GOT3 (cell line): Measurements from ENCODE around the gene KRTAP10-7.
"Not testable (repeated sequence)": the region's sequence is repeated elsewhere in the genome, so short reads cannot be mapped to it uniquely, and the experiment has no call there.

Experiments
- DNase-seq: peaks from one replicate; lab custom pipeline; 2025; ENCODE audit warnings: mixed read lengths; lab: John Stamatoyannopoulos, UW

Gene KRTAP10-7

DNA sequence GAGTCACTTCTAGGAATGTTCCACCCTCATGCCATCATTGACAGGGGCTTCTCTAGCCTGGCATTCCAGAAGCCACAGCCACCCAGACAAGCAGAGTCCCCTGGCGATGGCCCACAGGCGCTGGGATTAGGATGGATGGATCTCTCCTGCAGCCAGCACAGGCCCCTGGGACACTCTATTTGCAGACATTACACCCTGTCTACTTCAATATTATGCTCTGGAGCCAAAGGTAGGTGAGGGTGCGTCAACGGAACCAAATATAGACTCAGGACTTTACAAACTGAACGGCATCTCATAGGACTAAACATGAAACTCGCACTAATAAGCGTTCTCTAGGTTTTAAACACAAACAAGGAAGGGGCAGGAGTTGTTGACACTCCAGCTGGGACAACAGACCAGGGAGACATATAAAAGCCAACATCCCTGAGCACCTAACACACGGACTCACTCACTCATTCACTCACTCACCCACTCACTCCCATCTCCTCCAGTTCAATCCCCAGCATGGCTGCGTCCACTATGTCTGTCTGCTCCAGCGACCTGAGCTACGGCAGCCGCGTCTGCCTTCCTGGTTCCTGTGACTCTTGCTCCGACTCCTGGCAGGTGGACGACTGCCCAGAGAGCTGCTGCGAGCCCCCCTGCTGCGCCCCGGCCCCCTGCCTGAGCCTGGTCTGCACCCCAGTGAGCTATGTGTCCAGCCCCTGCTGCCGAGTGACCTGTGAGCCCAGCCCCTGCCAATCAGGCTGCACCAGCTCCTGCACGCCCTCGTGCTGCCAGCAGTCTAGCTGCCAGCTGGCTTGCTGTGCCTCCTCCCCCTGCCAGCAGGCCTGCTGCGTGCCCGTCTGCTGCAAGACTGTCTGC, at the start of gene KRTAP10-7:
Gene KRTAP10-7, plus strand, starts transcription at position 480 of the 861 bp plus-strand sequence. Its CDS starts 25 bp downstream, at position 505.
- DNase-seq, result not testable (repeated sequence)

DNA sequence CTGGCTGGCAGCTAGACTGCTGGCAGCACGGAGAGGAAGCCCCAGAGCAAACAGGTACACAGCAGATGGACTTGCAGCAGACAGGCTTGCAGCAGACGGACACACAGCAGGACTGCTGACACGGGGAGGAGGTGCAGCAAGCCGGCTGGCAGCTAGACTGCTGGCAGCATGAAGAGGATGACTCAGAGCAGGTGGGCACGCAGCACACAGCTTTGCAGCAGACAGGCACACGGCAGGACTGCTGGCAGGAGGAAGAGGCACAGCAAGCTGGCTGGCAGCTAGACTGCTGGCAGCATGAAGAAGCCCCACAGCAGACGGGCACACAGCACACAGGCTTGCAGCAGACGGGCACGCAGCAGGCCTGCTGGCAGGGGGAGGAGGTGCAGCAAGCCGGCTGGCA, 49.6 kb upstream of the KRTAP10-7 start:
- no peak for DNase-seq

- no peak for DNase-seq
Measured at GRCh38 chr21:44551340-44551961, 48.9 kb upstream of the KRTAP10-7 start, which contains the start of gene KRTAP10-2. KRTAP10-2 (minus strand) TSS chr21:44551505; CDS start chr21:44551458, 47 bp downstream.

DNA sequence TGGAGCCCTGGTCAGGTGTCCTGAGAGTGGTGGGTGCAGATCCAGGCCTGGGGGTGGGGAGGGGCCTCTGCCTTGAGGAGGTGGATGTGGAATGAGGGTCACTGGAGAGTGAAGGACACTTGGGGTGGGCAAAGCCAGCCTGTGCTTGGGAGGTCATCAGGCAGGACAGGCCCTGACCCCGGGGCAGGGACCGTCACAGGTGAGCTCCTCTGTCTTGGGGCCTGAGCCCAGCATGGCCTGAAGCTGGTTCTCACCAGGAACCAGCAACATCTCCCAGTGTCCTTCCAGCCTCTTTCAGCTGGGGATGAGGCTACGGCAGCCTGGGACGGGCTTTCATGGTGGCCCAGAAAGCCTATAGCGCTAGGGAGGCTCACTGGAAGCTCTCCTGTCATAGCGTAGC, 48.3 kb upstream of the KRTAP10-7 start:
- DNase-seq, result no peak

- no peak for DNase-seq
Measured at GRCh38 chr21:44552681-44553080, 47.7 kb upstream of the KRTAP10-7 start.

DNA sequence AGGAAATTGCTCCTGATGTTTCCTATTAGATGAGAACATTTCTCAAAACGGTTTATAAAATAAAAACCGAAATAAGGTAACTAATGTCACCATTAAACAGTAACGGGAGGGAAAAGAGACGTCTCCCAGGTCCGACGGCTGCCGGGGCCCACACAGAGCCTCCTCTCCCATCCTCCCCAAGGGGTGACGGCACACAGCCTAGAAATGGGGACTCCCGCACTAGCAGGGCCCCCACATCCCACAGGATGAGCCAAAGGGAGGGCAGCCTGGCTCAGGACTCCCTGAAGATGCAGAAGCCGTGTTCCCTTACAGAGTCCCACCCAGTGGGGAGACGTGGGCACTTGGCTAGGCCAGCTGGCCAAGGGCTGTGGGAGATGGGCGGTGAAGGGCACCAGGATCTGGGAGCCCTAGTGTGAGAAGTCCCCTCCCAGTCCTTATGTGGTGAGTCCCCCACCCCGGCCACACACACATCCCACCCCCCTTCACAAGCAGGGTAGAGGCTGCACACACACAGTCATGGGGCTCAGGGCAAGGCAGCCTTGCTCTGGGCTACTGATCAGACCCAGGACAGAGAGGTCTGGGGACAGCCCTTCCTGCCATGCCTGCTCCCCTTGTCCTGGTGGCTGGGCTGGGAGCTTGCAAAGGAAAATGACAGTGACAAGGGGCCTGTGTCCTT, 45.1 kb upstream of the KRTAP10-7 start:
- DNase-seq, result no peak

- no peak for DNase-seq
Measured at GRCh38 chr21:44556879-44557278, 43.5 kb upstream of the KRTAP10-7 start.

DNA sequence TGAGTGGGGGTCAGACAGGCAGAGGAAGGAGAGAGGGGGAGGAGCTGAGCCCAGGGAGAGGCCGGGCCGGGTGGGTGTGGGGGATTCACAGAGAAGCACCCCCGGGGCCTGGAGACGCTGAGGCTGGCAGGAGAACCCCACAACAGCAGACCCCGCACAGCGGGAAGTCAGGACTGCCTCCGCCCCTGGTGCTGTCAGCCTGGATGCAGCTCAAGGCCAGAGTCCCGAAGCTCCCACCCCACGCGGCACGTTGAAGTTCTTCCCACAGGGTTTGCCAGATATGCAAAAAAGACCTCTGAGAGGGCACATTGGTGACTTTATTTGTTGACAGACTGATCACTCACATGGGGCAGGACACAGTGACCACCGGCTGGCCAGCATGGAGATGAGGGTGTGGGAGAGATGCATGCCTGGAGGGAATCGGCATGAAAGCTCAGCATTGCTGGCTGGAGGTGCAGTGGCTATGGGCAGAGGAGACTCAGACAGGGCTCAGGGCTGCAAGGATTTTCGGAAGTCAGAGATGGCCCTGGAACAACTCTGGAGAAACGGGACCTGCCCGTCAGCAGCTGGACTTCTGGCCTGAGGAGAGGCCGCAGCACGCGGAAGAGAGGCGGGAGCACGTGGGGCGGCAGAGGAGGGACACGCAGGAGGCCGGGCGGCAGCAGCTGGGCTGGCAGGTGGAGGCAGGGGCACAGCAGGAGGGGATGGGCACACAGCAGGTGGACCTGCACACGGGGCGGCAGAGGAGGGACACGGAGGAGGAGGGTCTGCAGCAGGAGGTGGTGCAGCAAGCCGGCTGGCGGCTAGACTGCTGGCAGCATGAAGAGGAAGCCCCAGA, 42.7 kb upstream of the KRTAP10-7 start:
- DNase-seq, result no peak

GRCh38 chr21:44558329-44558675, 42.1 kb upstream of the KRTAP10-7 start:
- DNase-seq, result not testable (repeated sequence)

- DNase-seq, result no peak
Measured at GRCh38 chr21:44558695-44559094, 41.7 kb upstream of the KRTAP10-7 start, which contains the start of gene KRTAP10-3. KRTAP10-3 (minus strand) TSS chr21:44558795; CDS start chr21:44558715, 80 bp downstream.

GRCh38 chr21:44564099-44564498, 36.3 kb upstream of the KRTAP10-7 start:
- no peak for DNase-seq

DNA sequence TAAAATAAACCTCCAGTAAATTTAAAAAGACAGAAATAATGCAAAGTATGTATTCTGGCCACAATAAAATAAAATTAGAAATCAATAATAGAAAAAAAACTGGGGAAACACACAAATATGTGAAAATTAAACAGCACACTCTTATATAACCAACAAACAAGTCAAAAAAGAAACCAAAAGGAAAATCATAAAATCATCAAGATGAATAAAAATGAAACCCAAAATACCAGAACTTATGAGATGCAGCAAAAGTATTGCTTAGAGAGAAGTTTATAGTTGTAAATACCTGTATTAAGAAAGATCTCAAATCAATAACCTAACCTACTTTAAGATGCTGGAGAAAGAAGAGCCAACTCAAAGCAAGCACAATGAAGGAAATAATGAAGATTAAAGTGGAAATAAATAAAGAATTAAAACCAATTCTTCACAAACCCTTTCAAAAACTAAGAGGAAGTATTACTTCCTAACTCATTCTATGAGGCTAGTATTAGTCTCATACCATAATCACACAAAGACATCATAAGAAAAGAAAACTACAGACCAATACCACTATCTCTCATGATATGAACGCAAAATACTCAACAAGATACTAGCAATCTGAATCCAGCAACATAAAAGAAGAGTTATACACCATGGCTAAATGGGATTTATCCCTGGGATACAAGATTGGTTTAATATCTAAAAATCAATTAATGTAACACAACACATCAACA, 35.4 kb upstream of the KRTAP10-7 start:
- DNase-seq, result no peak

GRCh38 chr21:44566403-44566802, 34.0 kb upstream of the KRTAP10-7 start:
- no peak for DNase-seq

- no peak for DNase-seq
Measured at GRCh38 chr21:44567481-44568171, 32.8 kb upstream of the KRTAP10-7 start.

DNA sequence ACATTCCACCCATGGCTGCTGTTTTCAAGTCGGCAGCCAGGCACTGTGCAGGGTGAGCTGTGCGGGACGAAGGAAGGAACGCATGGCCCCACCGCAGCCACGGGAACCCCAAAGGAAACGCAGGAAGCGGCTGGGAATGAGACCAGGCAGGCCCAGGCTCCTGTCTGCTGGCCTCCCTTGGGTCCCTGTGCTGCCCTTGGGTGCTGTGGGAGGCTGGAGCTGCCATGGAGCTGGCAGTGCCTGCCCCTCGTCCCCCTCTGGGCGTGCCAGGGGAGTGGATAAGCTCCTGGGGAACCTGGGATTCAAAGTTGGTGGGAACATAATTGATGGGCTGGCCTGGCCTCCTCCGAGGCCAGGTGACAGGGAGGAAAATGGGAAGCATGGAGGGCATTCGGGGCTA, 32.1 kb upstream of the KRTAP10-7 start:
- no peak for DNase-seq

DNA sequence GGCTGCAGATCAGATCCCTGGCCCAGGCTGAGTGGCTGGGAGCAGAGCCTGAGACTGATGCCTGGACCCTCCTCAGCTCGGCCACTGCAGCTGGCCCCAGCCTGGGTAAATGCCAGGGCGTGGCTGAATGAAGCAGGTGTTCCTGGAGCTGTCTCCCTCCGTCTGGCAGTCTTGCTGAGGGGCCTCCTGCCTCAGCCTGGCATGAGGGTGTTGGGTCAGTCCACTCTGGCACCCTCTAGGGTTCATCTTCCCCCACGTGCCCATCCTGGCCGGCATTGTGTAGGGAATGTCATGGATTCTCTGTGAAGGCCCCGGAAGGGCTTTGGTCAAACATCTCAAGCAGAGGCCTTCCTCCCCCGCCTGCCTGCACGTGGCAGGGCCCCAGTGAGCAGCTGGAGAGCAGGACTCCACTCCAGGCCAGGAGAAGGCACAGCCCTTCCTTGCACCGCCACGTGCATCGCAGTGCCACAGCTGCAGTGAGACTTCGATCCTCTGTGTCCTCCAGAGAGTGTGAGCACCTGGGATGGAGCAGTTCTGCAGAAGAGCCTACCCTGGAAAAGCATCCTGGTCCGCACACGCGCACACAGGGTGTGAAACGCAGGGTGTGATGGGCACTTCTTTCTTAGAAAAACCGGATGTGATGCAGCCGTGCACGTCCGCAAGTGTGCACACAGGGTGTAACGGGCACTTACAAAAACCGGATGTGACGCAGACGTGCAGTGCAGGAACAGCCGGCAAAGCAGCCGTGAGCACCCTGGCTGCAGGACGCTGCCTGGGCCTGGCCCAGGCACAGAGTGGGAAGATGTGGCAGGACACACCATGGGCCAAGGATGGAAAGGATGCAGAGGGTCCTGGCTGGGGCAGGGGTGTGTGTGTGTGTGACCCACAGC, 31.5 kb upstream of the KRTAP10-7 start:
- DNase-seq, result no peak

GRCh38 chr21:44569861-44570517, 30.4 kb upstream of the KRTAP10-7 start:
- no peak for DNase-seq

GRCh38 chr21:44571296-44571695, 29.1 kb upstream of the KRTAP10-7 start:
- no peak for DNase-seq
